CD4-positive, CD25-positive, alpha-beta regulatory T cell (primary cell): ENCODE results near the gene YEATS2. TPM values are rescaled to one million over a fixed set of nuclear protein-coding genes. Genes with fewer than 3 reads are reported as not detected.
A peak's percentile ranks its signal among the peaks of the same experiment; 100 is the strongest.

Source experiments
- ATAC-seq, 2 donors: fragments of 150-1000 bp; cut with Tn5 transposase; one replicate each; pipeline ENCODE4 v1.10.0; 2021; ENCODE audit warnings: low read depth in 2 of 2, moderate number of reproducible peaks in 2 of 2, moderate library complexity in 1 of 2
- DNase-seq, 3 donors: peaks; one replicate each; pipeline versions ENCODE4 v3.0.0 to v3.0.0-alpha.2; 2012 to 2022; ENCODE audit warnings: mixed read lengths in 1 of 3
- H3K27ac ChIP-seq: one replicate; pipeline ENCODE4 v1.7.0; 2013; ENCODE audit warnings: mild to moderate bottlenecking, low read length; ENCODE audit not compliant: insufficient read depth, poor library complexity, severe bottlenecking
- H3K27me3 ChIP-seq: one replicate; pipeline ENCODE4 v1.7.0; 2013; ENCODE audit warnings: low read length; ENCODE audit not compliant: control insufficient read depth, insufficient read depth
- H3K36me3 ChIP-seq: one replicate; pipeline ENCODE4 v1.7.0; 2013; ENCODE audit warnings: mild to moderate bottlenecking, low read length, moderate library complexity; ENCODE audit not compliant: control insufficient read depth, insufficient read depth
- H3K4me1 ChIP-seq: 2 replicates; pipeline ENCODE4 v1.7.0; 2013; ENCODE audit warnings: mild to moderate bottlenecking, low read length; ENCODE audit not compliant: insufficient read depth, control insufficient read depth, poor library complexity, severe bottlenecking
- H3K4me3 ChIP-seq: one replicate; pipeline ENCODE4 v1.7.0; 2013; ENCODE audit warnings: low read depth, mild to moderate bottlenecking, low read length, moderate library complexity
- H3K9me3 ChIP-seq, 2 experiments: 1 replicate in 1 of 2; 2 replicates in 1 of 2; pipeline ENCODE4 v1.7.0; 2013; ENCODE audit warnings: low read length in 2 of 2, mild to moderate bottlenecking in 1 of 2, moderate library complexity in 1 of 2; ENCODE audit not compliant: control insufficient read depth in 2 of 2
- H3K27ac Mint-ChIP-seq, 3 donors: one replicate each; pipeline ENCODE4 v1.8.0; 2020 to 2022; ENCODE audit warnings: mild to moderate bottlenecking in 3 of 3, mixed read lengths in 3 of 3, moderate library complexity in 2 of 3
- H3K27me3 Mint-ChIP-seq: one replicate; pipeline ENCODE4 v1.8.0; 2022; ENCODE audit warnings: mild to moderate bottlenecking, mixed read lengths
- H3K36me3 Mint-ChIP-seq: one replicate; pipeline ENCODE4 v1.8.0; 2020; ENCODE audit warnings: mixed read lengths
- H3K4me1 Mint-ChIP-seq, 4 donors: one replicate each; pipeline ENCODE4 v1.8.0; 2020 to 2022; ENCODE audit warnings: mixed read lengths in 4 of 4, mild to moderate bottlenecking in 1 of 4
- H3K4me3 Mint-ChIP-seq, 4 donors: one replicate each; pipeline ENCODE4 v1.8.0; 2020 to 2022; ENCODE audit warnings: mild to moderate bottlenecking in 4 of 4, mixed read lengths in 4 of 4, moderate library complexity in 3 of 4
- H3K9me3 Mint-ChIP-seq, 7 donors: one replicate each; pipeline ENCODE4 v1.8.0; 2020 to 2022; ENCODE audit warnings: mixed read lengths in 7 of 7, mild to moderate bottlenecking in 3 of 7, moderate library complexity in 2 of 7
- polyA plus RNA-seq, 4 donors: library from polyadenylated mRNA; unstranded; fragments of 300-500 nt; fragmentation: Illumina TruSeq; gene quantifications; one replicate each; pipeline ENCODE4 v1.2.3, GENCODE V29; 2021
- total RNA-seq: library from RNA; stranded (reverse); gene quantifications from one replicate; pipeline ENCODE4 v1.2.3, GENCODE V29; 2022

YEATS2 gene
- total RNA-seq (31.8 TPM), polyA plus RNA-seq (1 to 10 TPM; 2.6 to 3.7 (median 3.4) TPM)

DNA sequence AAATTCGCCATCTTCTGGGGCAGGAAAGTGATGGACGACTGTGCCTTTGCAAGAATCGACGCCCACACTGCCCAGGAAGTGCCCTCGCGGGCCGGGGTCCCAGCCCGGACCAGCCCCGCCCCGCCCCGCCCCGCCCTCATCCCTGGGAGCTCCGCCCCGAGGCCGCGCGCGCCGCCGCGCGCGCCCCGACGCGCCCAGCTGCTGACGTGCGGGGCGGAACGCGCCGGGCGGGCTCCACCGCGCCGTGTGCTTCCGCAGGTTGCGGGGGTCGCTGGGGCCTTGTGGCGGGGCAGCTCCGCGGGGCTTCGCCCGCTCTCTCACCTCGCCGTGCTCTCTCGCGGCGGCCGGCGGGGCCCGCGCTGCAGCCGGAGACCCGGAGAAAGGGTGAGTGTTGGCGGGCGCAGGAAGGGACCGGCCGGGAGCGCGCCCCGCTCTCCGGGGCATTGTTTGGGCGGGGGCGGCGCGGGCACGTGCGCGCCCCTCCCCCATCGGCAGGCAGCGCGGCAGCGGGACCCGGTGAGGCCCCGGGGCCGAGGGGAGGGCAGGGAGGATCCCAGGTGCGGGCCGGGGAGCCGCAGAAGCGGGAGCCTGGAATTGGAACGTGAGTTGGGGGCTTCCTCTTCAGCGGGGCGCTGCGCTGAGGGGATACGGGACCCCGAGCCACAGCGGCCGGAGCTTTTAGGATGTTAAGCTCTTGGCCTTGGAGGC lies at the start of gene YEATS2:
Gene YEATS2, plus strand, starts transcription at position 188 of the 708 bp plus-strand sequence. CDS start 17,366 bp downstream, outside the sequence.
- peak within 1 kb of the TSS; percentile 91 to 99 (median 98) for H3K4me3 Mint-ChIP-seq
- ATAC-seq (peak; percentile 88 to 89), DNase-seq (peak; percentile 63 to 79 (median 73))
- H3K9me3 Mint-ChIP-seq = peaks cover 0 to 4% (median 0%) of the 10 kb centered on the region in 7 donors
- H3K27me3 ChIP-seq = no peaks in the 10 kb centered on the region
- H3K36me3 ChIP-seq = no peaks in the 10 kb centered on the region
- peak within 1 kb of the TSS; percentile 88 to 92 (median 90) for H3K27ac Mint-ChIP-seq
- H3K36me3 Mint-ChIP-seq = peaks cover 5% of the 10 kb centered on the region
- peaks cover 28 to 41% (median 34%) of the 10 kb centered on the region in 4 donors for H3K4me1 Mint-ChIP-seq
- peak within 1 kb of the TSS; percentile 94 for H3K4me3 ChIP-seq
- H3K4me1 ChIP-seq = peaks cover 18% of the 10 kb centered on the region
- H3K9me3 ChIP-seq = no peaks in the 10 kb centered on the region
- peak within 1 kb of the TSS; percentile 77 for H3K27ac ChIP-seq
- no peaks in the 10 kb centered on the region for H3K27me3 Mint-ChIP-seq

DNA sequence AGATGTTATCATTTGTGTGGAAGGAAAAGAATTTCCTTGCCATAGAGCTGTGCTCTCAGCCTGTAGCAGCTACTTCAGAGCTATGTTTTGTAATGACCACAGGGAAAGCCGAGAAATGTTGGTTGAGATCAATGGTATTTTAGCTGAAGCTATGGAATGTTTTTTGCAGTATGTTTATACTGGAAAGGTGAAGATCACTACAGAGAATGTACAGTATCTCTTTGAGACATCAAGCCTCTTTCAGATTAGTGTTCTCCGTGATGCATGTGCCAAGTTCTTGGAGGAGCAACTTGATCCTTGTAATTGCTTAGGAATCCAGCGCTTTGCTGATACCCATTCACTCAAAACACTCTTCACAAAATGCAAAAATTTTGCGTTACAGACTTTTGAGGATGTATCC lies 47.0 kb upstream of the YEATS2 start:
- peaks cover 57% of the 10 kb centered on the region for H3K36me3 Mint-ChIP-seq
- H3K9me3 Mint-ChIP-seq = peaks cover 0 to 41% (median 9%) of the 10 kb centered on the region in 7 donors
- no peak overlapping the region for H3K27ac Mint-ChIP-seq
- H3K27ac ChIP-seq = no peak overlapping the region
- peaks cover 68% of the 10 kb centered on the region for H3K36me3 ChIP-seq
- ATAC-seq = no peak
- H3K9me3 ChIP-seq = peaks cover 44 to 54% of the 10 kb centered on the region in 2 experiments
- DNase-seq = no peak
- H3K27me3 ChIP-seq = no peaks in the 10 kb centered on the region
- peaks cover 0 to 10% (median 9%) of the 10 kb centered on the region in 4 donors for H3K4me1 Mint-ChIP-seq
- no peaks in the 10 kb centered on the region for H3K4me1 ChIP-seq
- no peak overlapping the region for H3K4me3 Mint-ChIP-seq
- no peak overlapping the region for H3K4me3 ChIP-seq
- H3K27me3 Mint-ChIP-seq = no peaks in the 10 kb centered on the region

DNA sequence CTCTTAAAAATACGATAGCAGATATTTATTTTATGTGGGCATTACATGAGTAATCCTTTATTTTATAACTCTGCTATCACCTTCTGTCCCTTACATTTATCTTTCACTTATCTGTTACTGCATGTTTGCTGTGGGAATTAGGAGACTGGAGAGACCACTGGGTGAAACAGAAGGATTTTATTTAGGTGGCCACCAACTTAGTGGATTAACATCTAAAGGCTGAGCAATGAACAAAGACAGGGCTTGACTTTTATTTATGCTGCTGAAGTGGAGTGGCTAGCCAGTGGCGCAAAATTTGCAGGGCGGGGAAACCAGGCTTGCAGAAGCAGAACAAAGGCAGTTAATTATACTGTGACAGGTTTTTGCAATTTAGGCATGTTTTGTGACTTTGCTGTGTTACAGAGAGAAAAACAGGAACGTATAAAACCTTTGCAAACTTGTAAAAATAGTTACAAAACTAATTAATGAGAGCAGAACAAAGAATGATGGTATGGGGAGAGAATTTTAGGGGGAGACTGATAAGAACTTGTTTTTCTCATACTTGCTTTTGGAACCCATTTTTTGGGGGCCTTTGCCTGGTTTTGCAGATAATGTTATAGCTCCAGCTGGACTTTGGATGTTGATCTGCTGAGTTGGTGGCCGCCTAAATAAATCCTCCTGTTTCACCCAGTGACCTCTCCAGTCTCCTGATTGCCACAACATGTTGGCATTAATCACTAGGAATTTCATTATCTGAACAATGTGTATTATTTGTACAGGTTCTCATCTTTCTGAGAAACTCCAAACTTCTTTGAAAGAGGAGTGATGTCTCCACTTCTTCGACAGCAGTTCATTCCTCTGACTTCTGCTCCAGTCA lies 44.2 kb upstream of the YEATS2 start:
- no peak overlapping the region for H3K27ac Mint-ChIP-seq
- H3K36me3 Mint-ChIP-seq = peaks cover 71% of the 10 kb centered on the region
- H3K27me3 ChIP-seq = no peaks in the 10 kb centered on the region
- peak overlapping the region in 2 of 4 donors; percentile 24 to 91 for H3K4me3 Mint-ChIP-seq
- no peak overlapping the region for H3K27ac ChIP-seq
- no peaks in the 10 kb centered on the region for H3K27me3 Mint-ChIP-seq
- peaks cover 9 to 19% (median 16%) of the 10 kb centered on the region in 4 donors for H3K4me1 Mint-ChIP-seq
- DNase-seq (peak in 2 of 3 donors; percentile 19 to 22), ATAC-seq (no peak)
- H3K36me3 ChIP-seq = peaks cover 73% of the 10 kb centered on the region
- H3K9me3 Mint-ChIP-seq = peaks cover 0 to 45% (median 17%) of the 10 kb centered on the region in 7 donors
- no peaks in the 10 kb centered on the region for H3K4me1 ChIP-seq
- H3K9me3 ChIP-seq = peaks cover 44 to 54% of the 10 kb centered on the region in 2 experiments
- H3K4me3 ChIP-seq = no peak overlapping the region

DNA sequence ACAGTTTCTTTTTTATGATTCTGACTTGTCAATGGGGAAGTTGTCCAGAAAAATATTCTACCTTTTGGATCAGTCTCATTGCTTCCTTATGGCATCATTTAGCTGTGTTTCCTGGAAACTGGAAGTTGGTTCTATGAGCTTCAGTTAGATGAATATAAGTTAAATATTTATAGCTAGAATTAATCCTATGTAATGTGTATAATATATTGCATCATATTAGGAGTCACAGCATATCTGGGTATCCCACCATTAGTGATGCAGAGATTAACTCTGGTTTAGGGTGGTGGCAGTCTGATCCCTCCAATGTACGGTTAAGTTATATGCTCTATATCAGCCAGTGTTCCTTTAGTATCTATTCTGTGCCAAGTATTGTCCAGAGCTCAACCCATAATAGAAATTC lies 42.9 kb upstream of the YEATS2 start:
- Mint-ChIP-seq H3K27ac (peak overlapping the region in 1 of 3 donors; percentile 60), H3K4me1 (peaks cover 12 to 28% (median 22%) of the 10 kb centered on the region in 4 donors), H3K9me3 (peaks cover 0 to 44% (median 17%) of the 10 kb centered on the region in 7 donors), H3K4me3 (peak overlapping the region in 1 of 4 donors; percentile 68), H3K36me3 (peaks cover 69% of the 10 kb centered on the region), H3K27me3 (no peaks in the 10 kb centered on the region)
- DNase-seq (no peak), ATAC-seq (no peak)
- no peak overlapping the region for H3K4me3 ChIP-seq
- no peaks in the 10 kb centered on the region for H3K27me3 ChIP-seq
- peaks cover 44 to 51% of the 10 kb centered on the region in 2 experiments for H3K9me3 ChIP-seq
- H3K4me1 ChIP-seq = no peaks in the 10 kb centered on the region
- no peak overlapping the region for H3K27ac ChIP-seq
- peaks cover 70% of the 10 kb centered on the region for H3K36me3 ChIP-seq

DNA sequence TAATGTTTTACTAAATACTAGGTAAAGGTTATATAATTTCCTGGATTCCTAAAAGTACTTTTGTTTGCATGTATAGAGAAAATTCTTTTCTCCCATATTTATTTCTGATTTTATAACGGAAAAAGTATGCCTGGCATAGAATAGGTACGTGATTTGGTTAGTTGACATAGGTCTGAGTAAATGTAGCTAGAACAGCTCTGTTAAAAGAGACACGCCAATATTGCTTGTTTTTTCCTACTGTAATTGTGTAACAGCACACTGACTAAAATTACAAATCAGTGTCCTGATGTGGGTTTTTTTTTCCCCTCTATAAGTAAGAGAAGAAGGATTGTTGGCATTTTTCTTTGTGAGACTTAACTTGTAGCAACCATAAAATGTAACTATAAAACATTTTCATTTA lies 35.5 kb upstream of the YEATS2 start:
- DNase-seq = no peak
- no peak for ATAC-seq
- Mint-ChIP-seq H3K27ac (no peak overlapping the region), H3K4me1 (peaks cover 16 to 43% (median 26%) of the 10 kb centered on the region in 4 donors), H3K4me3 (no peak overlapping the region), H3K36me3 (peaks cover 47% of the 10 kb centered on the region), H3K9me3 (peaks cover 0 to 7% (median 0%) of the 10 kb centered on the region in 7 donors), H3K27me3 (no peaks in the 10 kb centered on the region)
- Histone ChIP-seq H3K9me3 (no peaks in the 10 kb centered on the region), H3K36me3 (peaks cover 63% of the 10 kb centered on the region), H3K27me3 (no peaks in the 10 kb centered on the region), H3K4me3 (no peak overlapping the region), H3K4me1 (no peaks in the 10 kb centered on the region), H3K27ac (no peak overlapping the region)

DNA sequence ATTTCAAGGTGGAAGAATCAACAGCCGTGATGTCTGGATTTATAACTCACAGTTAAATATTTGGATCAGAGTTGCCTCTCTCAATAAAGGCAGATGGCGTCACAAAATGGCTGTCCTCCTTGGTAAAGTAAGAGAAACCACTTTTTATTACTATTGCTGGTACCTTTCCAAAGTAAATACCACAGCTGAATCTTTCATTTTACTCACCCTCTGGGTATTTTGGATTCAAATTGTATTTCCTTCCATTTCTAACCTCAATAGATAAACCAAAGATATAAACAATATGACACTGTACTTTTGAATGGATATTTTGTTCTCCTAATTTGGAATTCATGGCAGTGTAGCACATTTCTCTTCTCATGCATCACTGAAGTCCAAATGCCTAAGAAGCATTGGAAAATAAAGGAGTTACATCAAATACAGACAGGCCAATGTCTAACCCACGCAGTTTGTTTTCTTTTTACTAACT lies 32.6 kb upstream of the YEATS2 start:
- no peaks in the 10 kb centered on the region for H3K27me3 ChIP-seq
- peaks cover 0 to 30% (median 17%) of the 10 kb centered on the region in 4 donors for H3K4me1 Mint-ChIP-seq
- no peak overlapping the region for H3K4me3 Mint-ChIP-seq
- no peaks in the 10 kb centered on the region for H3K4me1 ChIP-seq
- ATAC-seq = no peak
- no peak overlapping the region for H3K27ac Mint-ChIP-seq
- H3K36me3 ChIP-seq = peaks cover 58% of the 10 kb centered on the region
- no peaks in the 10 kb centered on the region for H3K9me3 Mint-ChIP-seq
- no peaks in the 10 kb centered on the region for H3K9me3 ChIP-seq
- H3K36me3 Mint-ChIP-seq = peaks cover 34% of the 10 kb centered on the region
- no peak overlapping the region for H3K4me3 ChIP-seq
- H3K27me3 Mint-ChIP-seq = no peaks in the 10 kb centered on the region
- H3K27ac ChIP-seq = no peak overlapping the region
- DNase-seq = no peak

DNA sequence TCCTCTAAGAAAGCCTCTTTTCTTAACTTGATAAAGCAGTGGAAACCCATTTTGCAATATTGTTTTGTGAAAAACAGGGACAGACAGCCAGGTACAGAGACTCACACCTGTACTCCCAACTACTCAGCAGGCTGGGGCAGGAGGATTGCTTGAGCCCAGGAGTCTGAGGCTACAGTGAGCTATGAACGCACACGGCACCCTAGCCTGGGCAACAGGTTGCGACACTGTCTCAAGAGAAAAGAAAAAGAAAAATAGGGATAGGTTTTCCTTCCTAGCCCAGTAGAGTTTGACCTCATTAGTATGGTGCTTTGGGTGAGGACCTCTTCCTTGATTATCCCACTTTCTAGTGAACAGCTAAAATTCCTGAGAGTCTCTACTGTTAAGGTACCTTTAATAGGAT lies 17.5 kb upstream of the YEATS2 start:
- peaks cover 36% of the 10 kb centered on the region for H3K36me3 ChIP-seq
- H3K27ac ChIP-seq = no peak overlapping the region
- H3K36me3 Mint-ChIP-seq = peaks cover 32% of the 10 kb centered on the region
- ATAC-seq = no peak
- H3K27me3 ChIP-seq = no peaks in the 10 kb centered on the region
- DNase-seq = no peak
- no peaks in the 10 kb centered on the region for H3K4me1 ChIP-seq
- no peaks in the 10 kb centered on the region for H3K27me3 Mint-ChIP-seq
- no peak overlapping the region for H3K4me3 ChIP-seq
- no peak overlapping the region for H3K4me3 Mint-ChIP-seq
- H3K4me1 Mint-ChIP-seq = peaks cover 0 to 4% (median 3%) of the 10 kb centered on the region in 4 donors
- H3K9me3 Mint-ChIP-seq = no peaks in the 10 kb centered on the region
- H3K9me3 ChIP-seq = no peaks in the 10 kb centered on the region
- peak overlapping the region in 1 of 3 donors; percentile 7 for H3K27ac Mint-ChIP-seq
